ENCODE results near the gene XPR1.

The XPR1 gene

DNA sequence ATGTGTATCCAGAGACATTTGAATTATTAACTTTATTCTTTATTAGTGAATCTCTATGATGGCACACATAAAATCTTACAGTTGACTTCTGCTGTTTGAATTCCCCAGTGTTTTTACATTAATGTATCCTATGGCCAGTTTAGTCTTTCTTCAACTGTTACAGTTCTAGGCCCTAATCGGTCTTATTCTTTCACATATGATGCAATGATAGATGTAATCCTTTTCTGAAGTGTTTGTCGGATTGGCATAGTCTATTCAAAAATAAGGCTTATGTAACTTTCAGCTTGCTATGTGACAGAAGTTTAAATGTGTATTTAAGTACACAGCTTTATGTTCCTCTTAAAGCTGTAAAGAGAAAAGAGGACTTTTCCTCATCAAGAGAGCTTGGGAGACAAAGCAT lies 254.5 kb downstream of the XPR1 start:
- TF ChIP-seq, protein P1, sequence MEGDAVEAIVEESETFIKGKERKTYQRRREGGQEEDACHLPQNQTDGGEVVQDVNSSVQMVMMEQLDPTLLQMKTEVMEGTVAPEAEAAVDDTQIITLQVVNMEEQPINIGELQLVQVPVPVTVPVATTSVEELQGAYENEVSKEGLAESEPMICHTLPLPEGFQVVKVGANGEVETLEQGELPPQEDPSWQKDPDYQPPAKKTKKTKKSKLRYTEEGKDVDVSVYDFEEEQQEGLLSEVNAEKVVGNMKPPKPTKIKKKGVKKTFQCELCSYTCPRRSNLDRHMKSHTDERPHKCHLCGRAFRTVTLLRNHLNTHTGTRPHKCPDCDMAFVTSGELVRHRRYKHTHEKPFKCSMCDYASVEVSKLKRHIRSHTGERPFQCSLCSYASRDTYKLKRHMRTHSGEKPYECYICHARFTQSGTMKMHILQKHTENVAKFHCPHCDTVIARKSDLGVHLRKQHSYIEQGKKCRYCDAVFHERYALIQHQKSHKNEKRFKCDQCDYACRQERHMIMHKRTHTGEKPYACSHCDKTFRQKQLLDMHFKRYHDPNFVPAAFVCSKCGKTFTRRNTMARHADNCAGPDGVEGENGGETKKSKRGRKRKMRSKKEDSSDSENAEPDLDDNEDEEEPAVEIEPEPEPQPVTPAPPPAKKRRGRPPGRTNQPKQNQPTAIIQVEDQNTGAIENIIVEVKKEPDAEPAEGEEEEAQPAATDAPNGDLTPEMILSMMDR (IDR thresholded peaks at IDR 0.05; ENCODE audit: low read depth, low read length, poor library complexity, severe bottlenecking): no peak
- no peak for TF ChIP-seq EZH2phosphoT487 (IDR thresholded peaks at IDR 0.05; ENCODE audit: borderline replicate concordance, low read length)
- no peak overlapping the region for H3K27ac ChIP-seq (ENCODE audit: low read depth, low read length)
- peaks cover 11% of the 10 kb centered on the region for H3K4me1 ChIP-seq (ENCODE audit: control insufficient read depth, low read length)
- no peaks in the 10 kb centered on the region for H3K27me3 ChIP-seq (ENCODE audit: control insufficient read depth, low read length)
- H3K4me2 ChIP-seq (ENCODE audit: low read length): no peak overlapping the region
- no peaks in the 10 kb centered on the region for H3K36me3 ChIP-seq (ENCODE audit: control insufficient read depth, low read length)
- no peaks in the 10 kb centered on the region for H3K79me2 ChIP-seq (ENCODE audit: control insufficient read depth, low read length)
- H3K9me2 ChIP-seq (replicated peaks; ENCODE audit: control insufficient read depth, low read length): no peaks in the 10 kb centered on the region
- H3F3A ChIP-seq (ENCODE audit: control insufficient read depth, insufficient read depth): no peaks in the 10 kb centered on the region
- H3K9me3 ChIP-seq (ENCODE audit: control insufficient read depth, insufficient read depth, low read length): no peaks in the 10 kb centered on the region
- no peaks in the 10 kb centered on the region for H4K20me1 ChIP-seq (ENCODE audit: control insufficient read depth, insufficient read depth, low read depth, low read length)
- no peak overlapping the region for H3K4me3 ChIP-seq (ENCODE audit: low read length)

DNA sequence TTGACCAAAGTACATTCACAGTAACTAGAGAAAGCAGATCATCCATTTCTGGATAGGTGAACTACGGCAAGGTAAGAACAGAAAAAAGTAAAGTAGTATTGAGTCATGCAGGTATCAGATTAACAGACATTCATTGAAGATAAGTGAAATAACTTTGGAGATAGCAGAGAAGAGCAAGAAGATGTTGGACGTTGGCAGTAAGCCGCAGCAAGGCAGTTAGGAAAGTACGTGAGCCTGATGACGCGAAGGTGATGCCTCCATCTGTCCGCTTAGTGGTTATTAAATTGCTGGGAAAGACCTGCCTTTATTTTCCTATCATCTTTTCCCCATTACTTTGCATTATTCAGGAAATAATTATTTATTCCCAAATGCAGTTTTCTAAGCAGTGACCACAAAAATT lies 256.0 kb downstream of the XPR1 start:
- no peaks in the 10 kb centered on the region for H3K36me3 ChIP-seq (ENCODE audit: control insufficient read depth, low read length)
- H3K4me1 ChIP-seq (ENCODE audit: control insufficient read depth, low read length): peaks cover 11% of the 10 kb centered on the region
- no peaks in the 10 kb centered on the region for H4K20me1 ChIP-seq (ENCODE audit: control insufficient read depth, insufficient read depth, low read depth, low read length)
- H3K4me3 ChIP-seq (ENCODE audit: low read length): no peak overlapping the region
- no peaks in the 10 kb centered on the region for H3K79me2 ChIP-seq (ENCODE audit: control insufficient read depth, low read length)
- no peak overlapping the region for H3K4me2 ChIP-seq (ENCODE audit: low read length)
- H3K27me3 ChIP-seq (ENCODE audit: control insufficient read depth, low read length): no peaks in the 10 kb centered on the region
- H3K9me2 ChIP-seq (replicated peaks; ENCODE audit: control insufficient read depth, low read length): no peaks in the 10 kb centered on the region
- TF ChIP-seq, protein P1 (IDR thresholded peaks at IDR 0.05; ENCODE audit: low read depth, low read length, poor library complexity, severe bottlenecking): no peak
- TF ChIP-seq EZH2phosphoT487 (IDR thresholded peaks at IDR 0.05; ENCODE audit: borderline replicate concordance, low read length): no peak
- H3F3A ChIP-seq (ENCODE audit: control insufficient read depth, insufficient read depth): no peaks in the 10 kb centered on the region
- no peak overlapping the region for H3K27ac ChIP-seq (ENCODE audit: low read depth, low read length)
- H3K9me3 ChIP-seq (ENCODE audit: control insufficient read depth, insufficient read depth, low read length): no peaks in the 10 kb centered on the region

DNA sequence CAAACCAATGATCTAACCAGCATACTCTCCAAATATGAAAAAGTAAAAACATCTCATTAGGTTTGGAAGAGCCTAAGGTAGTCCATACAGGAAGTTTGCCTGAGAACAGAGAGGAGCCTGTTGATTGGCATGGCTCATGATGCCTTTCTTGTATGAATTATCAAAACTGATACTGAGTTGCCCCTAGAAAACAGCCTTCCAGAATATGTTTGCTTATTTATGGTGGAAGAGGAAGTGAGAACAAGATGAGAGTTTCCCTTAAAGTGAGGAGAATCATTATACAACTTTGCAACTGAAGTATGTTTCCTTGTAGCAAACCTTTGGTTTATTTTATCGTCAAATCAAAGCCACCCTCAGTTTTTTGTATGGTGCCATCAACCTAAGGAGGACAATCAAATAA lies 257.0 kb downstream of the XPR1 start:
- no peak overlapping the region for H3K4me3 ChIP-seq (ENCODE audit: low read length)
- no peak overlapping the region for H3K27ac ChIP-seq (ENCODE audit: low read depth, low read length)
- H3K36me3 ChIP-seq (ENCODE audit: control insufficient read depth, low read length): no peaks in the 10 kb centered on the region
- H3F3A ChIP-seq (ENCODE audit: control insufficient read depth, insufficient read depth): no peaks in the 10 kb centered on the region
- H3K4me2 ChIP-seq (ENCODE audit: low read length): no peak overlapping the region
- TF ChIP-seq, protein P1 (IDR thresholded peaks at IDR 0.05; ENCODE audit: low read depth, low read length, poor library complexity, severe bottlenecking): no peak
- TF ChIP-seq EZH2phosphoT487 (IDR thresholded peaks at IDR 0.05; ENCODE audit: borderline replicate concordance, low read length): no peak
- no peaks in the 10 kb centered on the region for H3K79me2 ChIP-seq (ENCODE audit: control insufficient read depth, low read length)
- no peaks in the 10 kb centered on the region for H3K9me2 ChIP-seq (replicated peaks; ENCODE audit: control insufficient read depth, low read length)
- no peaks in the 10 kb centered on the region for H3K27me3 ChIP-seq (ENCODE audit: control insufficient read depth, low read length)
- H3K4me1 ChIP-seq (ENCODE audit: control insufficient read depth, low read length): peaks cover 11% of the 10 kb centered on the region
- no peaks in the 10 kb centered on the region for H4K20me1 ChIP-seq (ENCODE audit: control insufficient read depth, insufficient read depth, low read depth, low read length)
- no peaks in the 10 kb centered on the region for H3K9me3 ChIP-seq (ENCODE audit: control insufficient read depth, insufficient read depth, low read length)

DNA sequence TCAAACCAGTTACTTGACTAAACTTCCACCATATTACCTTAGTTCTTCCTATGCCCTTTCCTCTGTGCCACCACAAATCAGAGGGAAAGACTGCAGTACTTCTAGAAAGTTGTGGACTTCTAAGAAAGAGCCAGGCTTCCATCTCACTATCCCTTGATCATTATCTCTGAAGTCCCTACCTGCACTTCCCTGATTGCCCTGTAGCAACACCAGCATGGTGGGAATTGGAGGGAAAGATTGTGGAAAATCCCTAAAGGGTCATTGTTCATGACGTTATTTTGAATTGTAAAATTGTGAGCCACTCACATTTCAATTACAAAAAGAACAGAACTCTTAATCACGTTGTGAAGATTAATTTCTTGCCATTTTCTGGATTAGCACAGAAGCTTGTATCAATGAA lies 257.5 kb downstream of the XPR1 start:
- TF ChIP-seq, protein P1 (IDR thresholded peaks at IDR 0.05; ENCODE audit: low read depth, low read length, poor library complexity, severe bottlenecking): no peak
- TF ChIP-seq EZH2phosphoT487 (IDR thresholded peaks at IDR 0.05; ENCODE audit: borderline replicate concordance, low read length): no peak
- Histone ChIP-seq H3F3A (ENCODE audit: control insufficient read depth, insufficient read depth) (no peaks in the 10 kb centered on the region), H3K36me3 (ENCODE audit: control insufficient read depth, low read length) (no peaks in the 10 kb centered on the region), H3K9me2 (replicated peaks; ENCODE audit: control insufficient read depth, low read length) (no peaks in the 10 kb centered on the region), H3K9me3 (ENCODE audit: control insufficient read depth, insufficient read depth, low read length) (no peaks in the 10 kb centered on the region), H4K20me1 (ENCODE audit: control insufficient read depth, insufficient read depth, low read depth, low read length) (no peaks in the 10 kb centered on the region), H3K4me1 (ENCODE audit: control insufficient read depth, low read length) (peaks cover 11% of the 10 kb centered on the region), H3K4me2 (ENCODE audit: low read length) (no peak overlapping the region), H3K4me3 (ENCODE audit: low read length) (no peak overlapping the region), H3K27ac (ENCODE audit: low read depth, low read length) (no peak overlapping the region), H3K27me3 (ENCODE audit: control insufficient read depth, low read length) (no peaks in the 10 kb centered on the region), H3K79me2 (ENCODE audit: control insufficient read depth, low read length) (no peaks in the 10 kb centered on the region)

All from DOHH2 (cell line).